GM18873 (cell line): ENCODE measurements around the gene SALL3.

Experiments used
- ATAC-seq: cut with Tn5 transposase; IDR thresholded peaks from one replicate; pipeline ENCODE4 v1.9.1; 2021; ENCODE audit warnings: mild to moderate bottlenecking, moderate library complexity, moderate number of reproducible peaks; ENCODE audit not compliant: unreplicated experiment, low FRiP score

The SALL3 gene

GRCh38 chr18:78998371-78999071 lies 18.9 kb downstream of the SALL3 start:
- ATAC-seq, result no peak

- no peak for ATAC-seq
These were observed 20.3 kb downstream of the SALL3 start for GRCh38 chr18:78999939-79000338.

GRCh38 chr18:79000997-79001396 lies 21.4 kb downstream of the SALL3 start:
- no peak for ATAC-seq

GRCh38 chr18:79005653-79006052 lies 26.0 kb downstream of the SALL3 start:
- no peak for ATAC-seq

GRCh38 chr18:79006106-79006795 lies 26.6 kb downstream of the SALL3 start:
- ATAC-seq, result no peak

- no peak for ATAC-seq
These were observed 27.8 kb downstream of the SALL3 start for GRCh38 chr18:79007440-79007839.

- no peak for ATAC-seq
These were observed 28.8 kb downstream of the SALL3 start for GRCh38 chr18:79008356-79008940.

- no peak for ATAC-seq
These were observed 31.2 kb downstream of the SALL3 start for GRCh38 chr18:79010802-79011201.

- no peak for ATAC-seq
These were observed 31.8 kb downstream of the SALL3 start for GRCh38 chr18:79011300-79011870.

GRCh38 chr18:79013869-79014268 lies 34.3 kb downstream of the SALL3 start:
- ATAC-seq, result no peak

GRCh38 chr18:79018911-79019310 lies 39.3 kb downstream of the SALL3 start:
- ATAC-seq, result no peak

GRCh38 chr18:79019881-79020280 lies 40.3 kb downstream of the SALL3 start:
- no peak for ATAC-seq

GRCh38 chr18:79022603-79023002 lies 43.0 kb downstream of the SALL3 start:
- ATAC-seq, result no peak

- no peak for ATAC-seq
These were observed 46.9 kb downstream of the SALL3 start for GRCh38 chr18:79026491-79026890.

GRCh38 chr18:79030680-79031079 lies 51.1 kb downstream of the SALL3 start:
- ATAC-seq, result no peak

GRCh38 chr18:79042276-79042675 lies 62.7 kb downstream of the SALL3 start:
- no peak for ATAC-seq

- ATAC-seq, result no peak
These were observed 63.7 kb downstream of the SALL3 start for GRCh38 chr18:79043288-79043687.

GRCh38 chr18:79046522-79046921 lies 66.9 kb downstream of the SALL3 start:
- no peak for ATAC-seq

- no peak for ATAC-seq
These were observed 68.1 kb downstream of the SALL3 start for GRCh38 chr18:79047556-79048244.

GRCh38 chr18:79048245-79048632 lies 68.6 kb downstream of the SALL3 start:
- ATAC-seq, result no peak

- no peak for ATAC-seq
These were observed 69.9 kb downstream of the SALL3 start for GRCh38 chr18:79049506-79049905.
